H9 (cell line): ENCODE measurements around the gene MAST4. TPM values are rescaled to one million over a fixed set of nuclear protein-coding genes. Genes with fewer than 3 reads are reported as not detected.

Experiments used
- DNase-seq: peaks from one replicate; pipeline ENCODE4 v3.0.0-alpha.2; 2017
- H2AFZ ChIP-seq: one replicate; pipeline ENCODE4 v1.6.1; 2013; ENCODE audit warnings: mild to moderate bottlenecking, low read length, control low read depth, moderate library complexity
- H2AK5ac ChIP-seq: 2 replicates; pipeline ENCODE4 v1.6.1; 2013; ENCODE audit warnings: low read length, control low read depth, mixed read lengths; ENCODE audit not compliant: insufficient read length
- H2BK120ac ChIP-seq: one replicate; pipeline ENCODE4 v1.6.1; 2013; ENCODE audit warnings: low read depth, mild to moderate bottlenecking, low read length, control low read depth, inconsistent platforms; ENCODE audit not compliant: poor library complexity, severe bottlenecking
- H2BK12ac ChIP-seq: 2 replicates; pipeline ENCODE4 v1.6.1; 2013; ENCODE audit warnings: low read length, control low read depth, mixed read lengths, low read depth; ENCODE audit not compliant: insufficient read length
- H2BK15ac ChIP-seq: 2 replicates; pipeline ENCODE4 v1.6.1; 2013; ENCODE audit warnings: low read depth, low read length, control low read depth
- H2BK20ac ChIP-seq: one replicate; pipeline ENCODE4 v1.6.1; 2013; ENCODE audit warnings: low read depth, mild to moderate bottlenecking, low read length, control low read depth, inconsistent platforms; ENCODE audit not compliant: poor library complexity, severe bottlenecking
- H2BK5ac ChIP-seq: 2 replicates; pipeline ENCODE4 v1.6.1; 2013; ENCODE audit warnings: low read length, control low read depth, mixed read lengths; ENCODE audit not compliant: insufficient read length
- H3K14ac ChIP-seq: 2 replicates; pipeline ENCODE4 v1.6.1; 2013; ENCODE audit warnings: low read length, control low read depth; ENCODE audit not compliant: insufficient read depth
- H3K18ac ChIP-seq: 2 replicates; pipeline ENCODE4 v1.6.1; 2013; ENCODE audit warnings: low read depth, mild to moderate bottlenecking, mixed read lengths, low read length, control low read depth; ENCODE audit not compliant: insufficient read length
- H3K23ac ChIP-seq: 2 replicates; pipeline ENCODE4 v1.6.1; 2013; ENCODE audit warnings: low read length, control low read depth, mixed read lengths, low read depth; ENCODE audit not compliant: insufficient read length
- H3K23me2 ChIP-seq: 2 replicates; pipeline ENCODE4 v1.6.1; 2013; ENCODE audit warnings: low read depth, mild to moderate bottlenecking, mixed read lengths, low read length, control low read depth; ENCODE audit not compliant: insufficient read length, poor library complexity, severe bottlenecking
- H3K27ac ChIP-seq: 2 replicates; pipeline ENCODE4 v1.5.1; 2013; ENCODE audit warnings: low read length, control low read depth, mixed read lengths, low read depth; ENCODE audit not compliant: insufficient read length
- H3K27me3 ChIP-seq: 2 replicates; pipeline ENCODE4 v1.6.1; 2013; ENCODE audit warnings: low read length, control low read depth, inconsistent platforms; ENCODE audit not compliant: insufficient read depth
- H3K4ac ChIP-seq: 2 replicates; pipeline ENCODE4 v1.6.1; 2013; ENCODE audit warnings: low read depth, mild to moderate bottlenecking, control low read depth, inconsistent platforms, low read length, moderate library complexity
- H3K4me1 ChIP-seq: 2 replicates; pipeline ENCODE4 v1.6.1; 2013; ENCODE audit warnings: low read length, control low read depth, inconsistent platforms; ENCODE audit not compliant: insufficient read depth
- H3K4me2 ChIP-seq: 2 replicates; pipeline ENCODE4 v1.6.1; 2013; ENCODE audit warnings: low read length, control low read depth, mixed read lengths; ENCODE audit not compliant: insufficient read length, insufficient read depth
- H3K56ac ChIP-seq: 2 replicates; pipeline ENCODE4 v1.6.1; 2013; ENCODE audit warnings: low read depth, mild to moderate bottlenecking, mixed read lengths, low read length, control low read depth; ENCODE audit not compliant: insufficient read length
- H3K79me1 ChIP-seq: 2 replicates; pipeline ENCODE4 v1.6.1; 2013; ENCODE audit warnings: low read depth, mild to moderate bottlenecking, moderate library complexity, low read length, control low read depth, inconsistent platforms; ENCODE audit not compliant: insufficient read depth, poor library complexity, severe bottlenecking
- H3K79me2 ChIP-seq: 2 replicates; pipeline ENCODE4 v1.6.1; 2013; ENCODE audit warnings: low read length, control low read depth, inconsistent platforms; ENCODE audit not compliant: insufficient read depth
- H3K9ac ChIP-seq: 2 replicates; pipeline ENCODE4 v1.6.1; 2013; ENCODE audit warnings: low read length, control low read depth, mixed read lengths; ENCODE audit not compliant: insufficient read length; ENCODE audit errors: extremely low read depth
- H3K9me3 ChIP-seq: one replicate; pipeline ENCODE4 v1.6.1; 2013; ENCODE audit warnings: low read depth, low read length, inconsistent platforms; ENCODE audit not compliant: control insufficient read depth
- H3T11ph ChIP-seq: one replicate; pipeline ENCODE4 v1.6.1; 2013; ENCODE audit warnings: mild to moderate bottlenecking, low read length, control low read depth, inconsistent platforms
- H4K20me1 ChIP-seq: one replicate; pipeline ENCODE4 v1.6.1; 2013; ENCODE audit not compliant: control insufficient read depth, insufficient read length, insufficient read depth
- H4K5ac ChIP-seq: 2 replicates; pipeline ENCODE4 v1.6.1; 2013; ENCODE audit warnings: low read depth, mild to moderate bottlenecking, mixed read lengths, low read length, control low read depth; ENCODE audit not compliant: insufficient read length
- H4K8ac ChIP-seq: replicated peaks from 2 replicates; pipeline ENCODE4 v1.6.1; 2013; ENCODE audit warnings: low read length, control low read depth, mixed read lengths, low read depth; ENCODE audit not compliant: insufficient read length
- H4K91ac ChIP-seq: 2 replicates; pipeline ENCODE4 v1.6.1; 2013; ENCODE audit warnings: low read depth, mild to moderate bottlenecking, moderate library complexity, mixed read lengths, low read length, control low read depth; ENCODE audit not compliant: insufficient read length
- H3K27ac Mint-ChIP-seq, 3 experiments: 2 replicates in 2 of 3; 3 replicates in 1 of 3; pipeline ENCODE4 v1.8.0; 2020 to 2021; ENCODE audit warnings: mixed read lengths in 3 of 3, mild to moderate bottlenecking in 1 of 3, moderate library complexity in 1 of 3
- H3K27me3 Mint-ChIP-seq: 2 replicates; pipeline ENCODE4 v1.8.0; 2021; ENCODE audit warnings: low read depth, mild to moderate bottlenecking, moderate library complexity, mixed read lengths
- H3K36me3 Mint-ChIP-seq, 3 experiments: 2 replicates in 2 of 3; 3 replicates in 1 of 3; pipeline ENCODE4 v1.8.0; 2020 to 2021; ENCODE audit warnings: low read depth in 3 of 3, mixed read lengths in 3 of 3; ENCODE audit not compliant: insufficient read depth in 1 of 3
- H3K4me1 Mint-ChIP-seq, 2 experiments: 2 replicates each; pipeline ENCODE4 v1.8.0; 2020; ENCODE audit warnings: mixed read lengths in 2 of 2
- H3K4me3 Mint-ChIP-seq, 2 experiments: 2 replicates in 1 of 2; 3 replicates in 1 of 2; pipeline ENCODE4 v1.8.0; 2020 to 2021; ENCODE audit warnings: mild to moderate bottlenecking in 2 of 2, mixed read lengths in 2 of 2, moderate library complexity in 1 of 2
- H3K9me3 Mint-ChIP-seq, 2 experiments: 2 replicates in 1 of 2; 3 replicates in 1 of 2; pipeline ENCODE4 v1.8.0; 2020; ENCODE audit warnings: mild to moderate bottlenecking in 2 of 2, mixed read lengths in 2 of 2, moderate library complexity in 1 of 2
- CTCF ChIP-seq: fragments of 200-600 bp; sonication (generic); conservative IDR thresholded peaks from 3 replicates; pipeline ENCODE4 v1.8.0; 2021; ENCODE audit warnings: antibody characterized with exemption, mild to moderate bottlenecking
- WGBS: extraction: QIAGEN DNeasy Blood & Tissue Kit; methylation state at CpG from one replicate; pipeline ENCODE4 v1.1.7; 2013; ENCODE audit warnings: missing lambda C conversion rate, low lambda C conversion rate, mixed read lengths; ENCODE audit not compliant: insufficient read length; ENCODE audit errors: extremely low coverage; 5-methylcytosine and 5-hydroxymethylcytosine counted together
- total RNA-seq: library from RNA; stranded (reverse); gene quantifications from 2 replicates; pipeline ENCODE4 v1.2.1, GENCODE V29; 2021

MAST4 gene
- total RNA-seq, 1 experiment from 2014 or later, result 3.7 TPM

GRCh38 chr5:66959653-66960052 lies 363.5 kb downstream of the MAST4 start:
- Mint-ChIP-seq H3K9me3 (no peaks in the 10 kb centered on the region), H3K4me3 (no peak overlapping the region; a peak in 2 of 5 replicates), H3K36me3 (no peaks in the 10 kb centered on the region), H3K27me3 (no peaks in the 10 kb centered on the region; the same call in 1 of the 2 replicates), H3K4me1 (peaks cover 40% of the 10 kb centered on the region in 2 experiments), H3K27ac (peak overlapping the region in 1 of 3 experiments; percentile 21; a peak in 2 of 7 replicates)
- Histone ChIP-seq H3K23ac (no peak overlapping the region), H3K4ac (no peak overlapping the region), H4K20me1 (no peaks in the 10 kb centered on the region), H2BK20ac (no peak overlapping the region), H3K4me1 (peaks cover 8% of the 10 kb centered on the region; the same call in 1 of the 2 replicates), H4K5ac (no peak overlapping the region), H3K14ac (no peak overlapping the region), H3K27me3 (no peaks in the 10 kb centered on the region), H3K56ac (no peak overlapping the region), H2BK15ac (no peak overlapping the region), H2BK120ac (no peak overlapping the region), H4K8ac (no peak overlapping the region), H3K79me2 (no peaks in the 10 kb centered on the region), H2AK5ac (no peak overlapping the region), H2BK5ac (no peak overlapping the region), H3K4me2 (peak overlapping the region; percentile 67), H3K27ac (no peak overlapping the region), H2BK12ac (no peak overlapping the region), H3K18ac (no peak overlapping the region), H2AFZ (no peak overlapping the region), H3T11ph (no peak overlapping the region), H3K23me2 (no peaks in the 10 kb centered on the region), H4K91ac (no peak overlapping the region), H3K79me1 (no peaks in the 10 kb centered on the region), H3K9ac (no peak overlapping the region), H3K9me3 (no peaks in the 10 kb centered on the region)
- no peak for DNase-seq
- WGBS, result no CpG with 5 or more reads among the region's 2 CpGs
- TF ChIP-seq CTCF, result no peak
